ENCODE measurements around the gene SLK. TPM values are rescaled to one million over a fixed set of nuclear protein-coding genes. Genes with fewer than 3 reads are reported as not detected.

The SLK gene
- total RNA-seq, 4 donors from 2014 or later, result 68.1 to 120 (median 80.4) TPM

DNA sequence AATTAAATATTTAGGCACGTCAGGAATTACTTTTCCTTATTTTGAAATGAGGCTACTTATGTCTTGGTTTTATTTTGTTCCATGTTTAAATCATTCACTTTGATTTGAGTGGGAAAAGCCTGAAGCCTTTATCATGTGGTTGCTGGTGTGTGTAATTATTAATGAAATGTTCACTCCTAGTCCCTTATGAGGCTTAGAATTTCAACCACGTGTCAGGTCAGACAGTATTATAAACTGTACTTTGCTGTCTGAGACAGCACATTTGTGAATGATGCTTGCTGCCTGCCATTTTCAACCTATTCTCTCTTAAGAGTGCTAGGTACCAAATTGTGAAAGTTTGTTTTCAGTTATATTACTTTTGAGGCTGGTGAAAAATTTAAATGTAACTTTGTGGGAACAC lies 59.8 kb downstream of the SLK start:
- Histone ChIP-seq H3K9me3 (no peaks in the 10 kb centered on the region), H3K36me3 (peaks cover 10 to 98% (median 29%) of the 10 kb centered on the region in 3 donors), H3K4me3 (no peak overlapping the region), H3K27ac (no peak overlapping the region), H3K4me1 (no peaks in the 10 kb centered on the region), H3K27me3 (no peaks in the 10 kb centered on the region)
- TF ChIP-seq POLR2A (IDR thresholded peaks at IDR 0.05), result no peak
- TF ChIP-seq, protein P1, sequence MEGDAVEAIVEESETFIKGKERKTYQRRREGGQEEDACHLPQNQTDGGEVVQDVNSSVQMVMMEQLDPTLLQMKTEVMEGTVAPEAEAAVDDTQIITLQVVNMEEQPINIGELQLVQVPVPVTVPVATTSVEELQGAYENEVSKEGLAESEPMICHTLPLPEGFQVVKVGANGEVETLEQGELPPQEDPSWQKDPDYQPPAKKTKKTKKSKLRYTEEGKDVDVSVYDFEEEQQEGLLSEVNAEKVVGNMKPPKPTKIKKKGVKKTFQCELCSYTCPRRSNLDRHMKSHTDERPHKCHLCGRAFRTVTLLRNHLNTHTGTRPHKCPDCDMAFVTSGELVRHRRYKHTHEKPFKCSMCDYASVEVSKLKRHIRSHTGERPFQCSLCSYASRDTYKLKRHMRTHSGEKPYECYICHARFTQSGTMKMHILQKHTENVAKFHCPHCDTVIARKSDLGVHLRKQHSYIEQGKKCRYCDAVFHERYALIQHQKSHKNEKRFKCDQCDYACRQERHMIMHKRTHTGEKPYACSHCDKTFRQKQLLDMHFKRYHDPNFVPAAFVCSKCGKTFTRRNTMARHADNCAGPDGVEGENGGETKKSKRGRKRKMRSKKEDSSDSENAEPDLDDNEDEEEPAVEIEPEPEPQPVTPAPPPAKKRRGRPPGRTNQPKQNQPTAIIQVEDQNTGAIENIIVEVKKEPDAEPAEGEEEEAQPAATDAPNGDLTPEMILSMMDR (IDR thresholded peaks at IDR 0.05), result no peak
- intact Hi-C loops (cut with DNase I), result no loop called here
- 57 to 67% methylated on average over 2 of the region's 2 CpGs for WGBS, 2 donors
- no peak for DNase-seq

DNA sequence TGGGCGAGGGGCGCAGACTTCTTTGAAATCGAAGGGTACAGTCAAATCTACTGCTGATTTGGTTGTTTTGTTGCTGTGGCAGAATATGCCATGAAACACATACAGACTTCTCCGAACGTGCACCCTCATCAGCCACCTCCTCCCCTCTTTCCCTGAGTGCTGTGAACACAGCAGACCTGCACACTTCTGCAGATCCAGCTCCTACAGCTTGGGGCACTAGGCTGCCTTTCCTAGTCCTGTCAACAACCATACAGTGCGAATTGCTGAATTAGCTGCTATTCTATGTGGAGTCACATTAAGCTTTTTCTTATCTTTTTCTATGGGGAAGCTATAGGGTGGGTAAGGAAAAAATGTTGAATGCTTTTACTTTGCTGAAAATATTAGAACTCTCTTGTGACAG lies 61.2 kb downstream of the SLK start:
- no peak for DNase-seq
- no peaks in the 10 kb centered on the region for H3K9me3 ChIP-seq
- no peak overlapping the region for H3K4me3 ChIP-seq
- 63 to 70% methylated on average over 6 of the region's 6 CpGs for WGBS, 2 donors
- H3K36me3 ChIP-seq, result peaks cover 3 to 98% (median 28%) of the 10 kb centered on the region in 3 donors
- intact Hi-C loops (cut with DNase I), result no loop called here
- no peaks in the 10 kb centered on the region for H3K27me3 ChIP-seq
- no peak for TF ChIP-seq POLR2A (IDR thresholded peaks at IDR 0.05)
- TF ChIP-seq, protein P1 (IDR thresholded peaks at IDR 0.05), result peak in 3 of 6 experiments; percentile 33 to 42 (median 36)
- H3K4me1 ChIP-seq, result no peaks in the 10 kb centered on the region
- no peak overlapping the region for H3K27ac ChIP-seq

DNA sequence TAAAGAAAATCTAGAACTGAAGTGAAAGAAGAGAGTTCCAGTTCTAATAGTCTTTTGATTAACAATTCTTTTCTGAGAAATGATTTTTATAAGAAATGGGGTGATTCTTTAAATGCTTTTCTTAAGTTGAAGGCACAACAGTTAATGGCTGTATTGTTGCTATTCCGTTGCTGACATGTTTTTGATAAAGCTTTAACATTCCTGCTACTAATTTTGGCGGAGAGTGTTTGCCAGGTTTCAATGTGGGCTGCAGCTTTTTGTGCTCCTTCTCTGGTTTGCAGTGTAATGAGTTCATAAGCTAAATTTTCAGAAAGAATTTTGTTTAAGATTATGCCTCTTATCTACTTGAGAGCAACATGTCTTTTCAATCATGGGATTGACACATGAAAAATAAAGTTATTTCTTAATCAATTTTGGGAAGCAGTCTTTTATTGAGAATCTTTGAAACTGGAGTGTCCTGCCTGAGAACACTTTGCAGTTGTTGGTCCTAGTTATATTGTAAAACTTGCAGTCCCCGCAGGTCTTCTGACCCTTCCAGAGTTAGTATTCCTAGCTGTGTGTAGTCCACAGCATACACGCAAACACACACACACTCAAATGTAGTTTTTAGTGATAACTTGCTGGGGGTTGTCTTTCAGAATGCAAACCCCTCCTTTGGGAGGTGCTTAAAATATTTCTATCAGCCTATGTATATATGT lies 62.0 kb downstream of the SLK start:
- Histone ChIP-seq H3K9me3 (no peaks in the 10 kb centered on the region), H3K36me3 (peaks cover 3 to 98% (median 27%) of the 10 kb centered on the region in 3 donors), H3K4me3 (no peak overlapping the region), H3K27me3 (no peaks in the 10 kb centered on the region), H3K27ac (no peak overlapping the region), H3K4me1 (no peaks in the 10 kb centered on the region)
- intact Hi-C loops (cut with DNase I), result no loop called here
- no peak for DNase-seq
- 64 to 65% methylated on average over 4 of the region's 4 CpGs for WGBS, 2 donors
- no peak for TF ChIP-seq POLR2A (IDR thresholded peaks at IDR 0.05)
- TF ChIP-seq, protein P1 (IDR thresholded peaks at IDR 0.05), result no peak

DNA sequence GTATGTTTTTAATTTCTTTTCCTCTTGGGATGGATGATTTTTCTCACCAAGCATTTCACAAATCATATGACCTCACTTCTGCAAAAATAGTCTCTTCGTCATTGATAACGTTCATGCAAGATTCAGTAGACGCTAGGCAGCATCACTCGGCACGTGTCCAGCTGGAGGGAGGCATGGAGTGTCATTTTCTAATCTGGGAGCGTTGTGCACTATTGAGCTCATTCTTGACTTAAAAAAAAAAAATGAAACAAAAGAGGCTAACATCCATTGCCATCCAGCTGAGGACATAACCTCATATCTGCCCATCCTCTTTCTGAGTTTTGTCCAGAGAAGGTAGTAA lies 62.6 kb downstream of the SLK start:
- H3K36me3 ChIP-seq, result peaks cover 3 to 98% (median 32%) of the 10 kb centered on the region in 3 donors
- H3K4me1 ChIP-seq, result no peaks in the 10 kb centered on the region
- WGBS, 2 donors, result 72 to 74% methylated on average over 6 of the region's 6 CpGs
- TF ChIP-seq POLR2A (IDR thresholded peaks at IDR 0.05), result no peak
- TF ChIP-seq, protein P1 (IDR thresholded peaks at IDR 0.05), result no peak
- intact Hi-C loops (cut with DNase I), result no loop called here
- H3K27me3 ChIP-seq, result no peaks in the 10 kb centered on the region
- H3K4me3 ChIP-seq, result no peak overlapping the region
- no peak overlapping the region for H3K27ac ChIP-seq
- DNase-seq, result no peak
- no peaks in the 10 kb centered on the region for H3K9me3 ChIP-seq

DNA sequence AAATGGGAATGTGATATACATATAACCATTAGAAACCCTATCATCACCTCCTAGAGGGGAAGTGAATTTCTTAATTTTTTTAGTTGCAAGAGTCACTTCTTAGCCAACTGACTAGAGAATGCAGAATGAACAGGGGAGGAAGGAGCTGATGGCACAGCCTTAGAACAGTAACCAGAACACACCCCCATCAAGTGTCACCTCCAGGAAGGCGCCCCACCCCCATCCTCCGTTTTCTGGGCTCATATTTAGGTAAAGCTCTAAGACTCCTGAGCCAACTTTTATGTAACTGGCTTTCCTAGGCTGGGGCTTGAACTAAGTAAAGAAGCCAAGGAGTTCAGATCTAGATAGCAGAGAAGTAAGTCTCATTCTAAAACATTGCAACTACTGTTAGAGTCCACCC lies 64.7 kb downstream of the SLK start:
- Histone ChIP-seq H3K36me3 (peaks cover 3 to 87% (median 26%) of the 10 kb centered on the region in 3 donors), H3K4me3 (no peak overlapping the region), H3K27ac (no peak overlapping the region), H3K4me1 (no peaks in the 10 kb centered on the region), H3K9me3 (no peaks in the 10 kb centered on the region), H3K27me3 (no peaks in the 10 kb centered on the region)
- TF ChIP-seq POLR2A (IDR thresholded peaks at IDR 0.05), result no peak
- TF ChIP-seq, protein P1 (IDR thresholded peaks at IDR 0.05), result no peak
- no peak for DNase-seq
- 43 to 88% methylated on average over 2 of the region's 2 CpGs for WGBS, 2 donors
- intact Hi-C loops (cut with DNase I), result loop anchor here (5.0 kb wide), 1 partner anchor 129 kb away; no protein-coding TSS in a partner anchor
